Breast epithelium (tissue), 3 donors: ENCODE measurements around the gene GBP2.

Experiments
- POLR2AphosphoS5 ChIP-seq, 3 donors: sonication (generic); formaldehyde crosslinking; IDR thresholded peaks; one replicate each; pipeline ENCODE4 v1.6.1; 2017; ENCODE audit warnings: antibody characterized with exemption in 3 of 3
- TF ChIP-seq, protein P1 (sequence below), 3 donors: fragments of 450-650 bp; IDR thresholded peaks; one replicate each; pipeline ENCODE4 v1.5.1; 2016 to 2017; ENCODE audit warnings: antibody characterized with exemption in 3 of 3, mild to moderate bottlenecking in 3 of 3, moderate library complexity in 3 of 3

DNA sequence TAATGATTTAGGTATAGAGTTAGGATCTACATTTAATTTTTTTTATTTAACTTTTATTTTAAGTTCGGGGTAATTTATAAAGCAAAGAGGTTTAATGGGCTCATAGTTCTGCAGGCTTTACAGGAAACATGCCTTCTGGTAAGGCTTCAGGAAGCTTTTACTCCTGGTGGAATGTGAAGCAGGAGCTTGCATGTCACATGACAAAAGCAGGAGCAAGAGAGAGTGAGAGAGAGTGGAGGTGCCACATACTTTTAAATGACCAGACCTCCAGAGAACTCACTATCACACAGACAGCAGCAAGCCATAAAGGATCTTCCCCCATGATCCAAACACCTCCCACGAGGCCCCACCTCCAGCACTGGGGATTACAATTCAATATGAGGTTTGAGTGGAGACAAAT lies 17.6 kb upstream of the GBP2 start:
- TF ChIP-seq, protein P1, sequence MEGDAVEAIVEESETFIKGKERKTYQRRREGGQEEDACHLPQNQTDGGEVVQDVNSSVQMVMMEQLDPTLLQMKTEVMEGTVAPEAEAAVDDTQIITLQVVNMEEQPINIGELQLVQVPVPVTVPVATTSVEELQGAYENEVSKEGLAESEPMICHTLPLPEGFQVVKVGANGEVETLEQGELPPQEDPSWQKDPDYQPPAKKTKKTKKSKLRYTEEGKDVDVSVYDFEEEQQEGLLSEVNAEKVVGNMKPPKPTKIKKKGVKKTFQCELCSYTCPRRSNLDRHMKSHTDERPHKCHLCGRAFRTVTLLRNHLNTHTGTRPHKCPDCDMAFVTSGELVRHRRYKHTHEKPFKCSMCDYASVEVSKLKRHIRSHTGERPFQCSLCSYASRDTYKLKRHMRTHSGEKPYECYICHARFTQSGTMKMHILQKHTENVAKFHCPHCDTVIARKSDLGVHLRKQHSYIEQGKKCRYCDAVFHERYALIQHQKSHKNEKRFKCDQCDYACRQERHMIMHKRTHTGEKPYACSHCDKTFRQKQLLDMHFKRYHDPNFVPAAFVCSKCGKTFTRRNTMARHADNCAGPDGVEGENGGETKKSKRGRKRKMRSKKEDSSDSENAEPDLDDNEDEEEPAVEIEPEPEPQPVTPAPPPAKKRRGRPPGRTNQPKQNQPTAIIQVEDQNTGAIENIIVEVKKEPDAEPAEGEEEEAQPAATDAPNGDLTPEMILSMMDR (IDR thresholded peaks at IDR 0.05), result no peak
- no peak for TF ChIP-seq POLR2AphosphoS5 (IDR thresholded peaks at IDR 0.05)
